SK-N-SH treated with all-trans-retinoic acid at 6 μM for 48 hours (cell line): ENCODE measurements around the gene TPCN1.
A peak's percentile ranks its signal among the peaks of the same experiment; 100 is the strongest.

ENCODE experiments used
- ATAC-seq: fragments of 200-7000 bp; cut with Tn5 transposase; 3 replicates; pipeline ENCODE4 v1.9.1; 2020; ENCODE audit warnings: mild to moderate bottlenecking, moderate library complexity
- ARNTL ChIP-seq: fragments of 450-650 bp; formaldehyde crosslinking; IDR thresholded peaks from 2 replicates; pipeline ENCODE4 v1.5.0; 2020; ENCODE audit warnings: low read depth, mild to moderate bottlenecking, moderate library complexity, borderline replicate concordance
- BACH2 ChIP-seq: fragments of 250-450 bp; sonication (Bioruptor Pico); IDR thresholded peaks from 2 replicates; pipeline ENCODE4 v1.9.0; 2021; ENCODE audit warnings: mild to moderate bottlenecking, borderline replicate concordance
- CREB5 ChIP-seq: fragments of 250-450 bp; sonication (Bioruptor Pico); IDR thresholded peaks from 2 replicates; pipeline ENCODE4 v1.5.1; 2020; ENCODE audit warnings: low read depth, mild to moderate bottlenecking, moderate library complexity
- CSDC2 ChIP-seq: fragments of 250-450 bp; sonication (Bioruptor Pico); IDR thresholded peaks from 2 replicates; pipeline ENCODE4 v1.5.0; 2020; ENCODE audit warnings: mild to moderate bottlenecking, moderate library complexity
- CSRNP3 ChIP-seq: fragments of 250-450 bp; sonication (Bioruptor Pico); IDR thresholded peaks from 2 replicates; pipeline ENCODE4 v1.5.1; 2021; ENCODE audit warnings: mild to moderate bottlenecking, moderate library complexity
- ESRRG ChIP-seq: fragments of 250-450 bp; sonication (Bioruptor Pico); IDR thresholded peaks from 2 replicates; pipeline ENCODE4 v1.6.1; 2021; ENCODE audit warnings: mild to moderate bottlenecking
- GLIS3 ChIP-seq: fragments of 250-450 bp; sonication (Bioruptor Pico); IDR thresholded peaks from 2 replicates; pipeline ENCODE4 v1.5.0; 2020; ENCODE audit warnings: mild to moderate bottlenecking, moderate library complexity
- ISL1 ChIP-seq: fragments of 250-450 bp; sonication (Bioruptor Pico); IDR thresholded peaks from 2 replicates; pipeline ENCODE4 v2.1.2; 2022; ENCODE audit warnings: mild to moderate bottlenecking, moderate library complexity
- OSR1 ChIP-seq: fragments of 250-450 bp; sonication (Bioruptor Pico); IDR thresholded peaks from 2 replicates; pipeline ENCODE4 v1.8.0; 2022; ENCODE audit warnings: moderate library complexity, mild to moderate bottlenecking, inconsistent platforms
- PATZ1 ChIP-seq: fragments of 250-450 bp; sonication (Bioruptor Pico); IDR thresholded peaks from 2 replicates; pipeline ENCODE4 v1.8.0; 2020; ENCODE audit warnings: mild to moderate bottlenecking, moderate library complexity, borderline replicate concordance
- POU6F1 ChIP-seq: fragments of 250-450 bp; sonication (Bioruptor Pico); IDR thresholded peaks from 2 replicates; pipeline ENCODE4 v1.8.0; 2021; ENCODE audit warnings: low read depth, mild to moderate bottlenecking, moderate library complexity, borderline replicate concordance
- PPARA ChIP-seq: fragments of 250-450 bp; sonication (Bioruptor Pico); IDR thresholded peaks from 2 replicates; pipeline ENCODE4 v1.5.0; 2020; ENCODE audit warnings: mild to moderate bottlenecking, borderline replicate concordance
- RARB ChIP-seq: fragments of 250-450 bp; sonication (Bioruptor Pico); IDR thresholded peaks from 2 replicates; pipeline ENCODE4 v1.8.0; 2021; ENCODE audit warnings: mild to moderate bottlenecking, moderate library complexity
- SNAI2 ChIP-seq: fragments of 250-450 bp; sonication (Bioruptor Pico); IDR thresholded peaks from 2 replicates; pipeline ENCODE4 v1.5.0; 2020; ENCODE audit warnings: mild to moderate bottlenecking, moderate library complexity
- TCF4 ChIP-seq: fragments of 250-450 bp; sonication (Bioruptor Pico); IDR thresholded peaks from 2 replicates; pipeline ENCODE4 v1.8.0; 2021; ENCODE audit warnings: mild to moderate bottlenecking, moderate library complexity, borderline replicate concordance
- TOX ChIP-seq: fragments of 250-450 bp; sonication (Bioruptor Pico); IDR thresholded peaks from 2 replicates; pipeline ENCODE4 v1.8.0; 2021; ENCODE audit warnings: mild to moderate bottlenecking, moderate library complexity, borderline replicate concordance
- TSHZ2 ChIP-seq: fragments of 250-450 bp; sonication (Bioruptor Pico); IDR thresholded peaks from 2 replicates; pipeline ENCODE4 v1.5.0; 2020; ENCODE audit warnings: mild to moderate bottlenecking, moderate library complexity
- ZC3H10 ChIP-seq: fragments of 250-450 bp; sonication (Bioruptor Pico); IDR thresholded peaks from 2 replicates; pipeline ENCODE4 v1.5.1; 2021; ENCODE audit warnings: mild to moderate bottlenecking, moderate library complexity
- ZFP3 ChIP-seq: fragments of 250-450 bp; sonication (Bioruptor Pico); IDR thresholded peaks from 2 replicates; pipeline ENCODE4 v1.5.0; 2020; ENCODE audit warnings: mild to moderate bottlenecking, moderate library complexity
- ZFP30 ChIP-seq: fragments of 450-650 bp; formaldehyde crosslinking; IDR thresholded peaks from 2 replicates; pipeline ENCODE4 v1.5.0; 2022; ENCODE audit warnings: mild to moderate bottlenecking, moderate library complexity
- ZNF565 ChIP-seq: fragments of 450-650 bp; formaldehyde crosslinking; conservative IDR thresholded peaks from 2 replicates; pipeline ENCODE4 v1.5.0; 2020; ENCODE audit warnings: low read depth, mild to moderate bottlenecking, moderate library complexity
- ZNF70 ChIP-seq: fragments of 450-650 bp; formaldehyde crosslinking; IDR thresholded peaks from 2 replicates; pipeline ENCODE4 v1.5.0; 2020; ENCODE audit warnings: mild to moderate bottlenecking, moderate library complexity
- ZNF8 ChIP-seq: fragments of 450-650 bp; formaldehyde crosslinking; IDR thresholded peaks from 2 replicates; pipeline ENCODE4 v1.5.0; 2020; ENCODE audit warnings: mild to moderate bottlenecking, moderate library complexity

The TPCN1 gene

GRCh38 chr12:113232089-113232839, 11.0 kb downstream of the TPCN1 start (continued):
- no peak for TF ChIP-seq ARNTL (CRISPR knock-in tag)
- no peak for TF ChIP-seq ZFP30
- no peak for TF ChIP-seq ZNF565 (CRISPR knock-in tag)
- no peak for TF ChIP-seq POU6F1 (CRISPR knock-in tag)
- no peak for TF ChIP-seq SNAI2
- TF ChIP-seq ZFP3 (CRISPR knock-in tag): no peak
- TF ChIP-seq ZNF8: no peak
- TF ChIP-seq ZNF70: no peak
- no peak for TF ChIP-seq TSHZ2 (CRISPR knock-in tag)
- TF ChIP-seq CSDC2: no peak

GRCh38 chr12:113232840-113233585, 11.7 kb downstream of the TPCN1 start:
- ATAC-seq: peak; percentile 7; the same call in 1 of the 3 replicates

GRCh38 chr12:113233967-113234366, 12.7 kb downstream of the TPCN1 start:
- no peak for TF ChIP-seq PPARA (CRISPR knock-in tag)
- no peak for TF ChIP-seq ZNF565 (CRISPR knock-in tag)
- TF ChIP-seq, all 23 proteins: peak for 0
- ATAC-seq: no peak

More at GRCh38 chr12:113232840-113233585, 11.7 kb downstream of the TPCN1 start:
- TF ChIP-seq ZC3H10 (CRISPR knock-in tag): no peak
- no peak for TF ChIP-seq ZNF8
- TF ChIP-seq BACH2 (CRISPR knock-in tag): no peak
- no peak for TF ChIP-seq ZNF565 (CRISPR knock-in tag)
- TF ChIP-seq CSDC2: no peak
- TF ChIP-seq CREB5 (CRISPR knock-in tag): no peak
- TF ChIP-seq PPARA (CRISPR knock-in tag): no peak
- no peak for TF ChIP-seq PATZ1 (CRISPR knock-in tag)
- TF ChIP-seq TCF4 (CRISPR knock-in tag): no peak

- ATAC-seq: no peak
- TF ChIP-seq ZNF565 (CRISPR knock-in tag): no peak
- no peak for TF ChIP-seq CSRNP3 (CRISPR knock-in tag)
- no peak for TF ChIP-seq PATZ1 (CRISPR knock-in tag)
- no peak for TF ChIP-seq GLIS3
- TF ChIP-seq ESRRG (CRISPR knock-in tag): no peak
- no peak for TF ChIP-seq ISL1
- TF ChIP-seq SNAI2: no peak
- TF ChIP-seq TCF4 (CRISPR knock-in tag): no peak
- TF ChIP-seq ZC3H10 (CRISPR knock-in tag): no peak
- TF ChIP-seq ZNF70: no peak
- no peak for TF ChIP-seq CSDC2
- no peak for TF ChIP-seq OSR1 (CRISPR knock-in tag)
- TF ChIP-seq BACH2 (CRISPR knock-in tag): no peak
- no peak for TF ChIP-seq ARNTL (CRISPR knock-in tag)
- TF ChIP-seq TOX (CRISPR knock-in tag): no peak
- TF ChIP-seq ZNF8: no peak
- TF ChIP-seq ZFP3 (CRISPR knock-in tag): no peak
- TF ChIP-seq ZFP30: no peak
- TF ChIP-seq RARB (CRISPR knock-in tag): no peak
Observed at GRCh38 chr12:113234483-113234882, 13.2 kb downstream of the TPCN1 start.
